ENCODE results near the gene CDC42BPG.

Gene CDC42BPG

DNA sequence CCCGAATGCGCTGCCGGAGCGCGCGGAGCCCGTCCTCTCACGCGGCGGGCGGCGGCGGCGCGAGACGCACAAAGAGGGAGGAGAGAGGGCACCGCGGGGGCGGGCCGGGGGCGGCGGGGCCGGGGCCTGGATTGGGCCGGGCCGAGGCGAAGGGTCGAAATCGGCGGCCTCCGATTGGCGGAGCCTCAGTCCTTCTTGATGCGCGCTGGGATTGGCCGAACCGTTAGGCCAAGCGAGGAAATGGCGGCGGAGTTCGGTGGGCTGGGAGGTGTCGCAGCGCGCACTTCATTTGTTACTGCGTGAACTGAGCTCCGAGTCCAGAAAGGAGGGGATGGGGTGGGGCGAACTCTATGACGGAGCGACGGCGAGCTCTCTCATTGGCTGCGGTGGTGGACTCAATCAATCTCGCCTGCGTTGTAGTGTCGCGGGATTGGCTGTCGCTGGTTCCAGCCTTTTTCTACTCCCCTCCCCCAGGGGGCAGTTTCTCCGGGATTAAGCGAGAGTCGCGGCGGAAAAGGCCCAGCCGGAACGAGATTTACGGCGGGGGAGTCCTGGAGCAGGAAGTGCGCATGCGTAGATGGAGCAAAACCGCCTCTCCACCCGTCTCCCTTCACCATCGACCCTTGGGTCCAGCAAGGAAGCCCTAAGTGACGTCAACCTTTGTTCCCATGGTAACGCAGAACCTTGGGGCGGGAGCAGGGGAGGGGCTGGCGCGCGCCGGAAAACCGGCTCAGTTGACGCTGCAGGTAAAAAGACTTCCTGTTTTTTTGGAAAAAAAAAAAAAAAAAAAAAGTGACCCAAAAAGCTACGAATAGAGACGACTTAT is 65.8 kb downstream of the CDC42BPG start, which contains the start of gene SF1:
Gene SF1 (minus strand): TSS at position 70 of the 826 bp plus-strand sequence. CDS start 150 bp downstream, outside the sequence.
- no peaks in the 10 kb centered on the region for H3K27me3 ChIP-seq (replicated peaks; ENCODE audit: insufficient read depth, low read length)
- peak within 1 kb of the TSS; percentile 94 for H3K27ac ChIP-seq (ENCODE audit: low read length)
- peaks cover 39% of the 10 kb centered on the region for H3K79me2 ChIP-seq (ENCODE audit: low read length)
- peak within 1 kb of the TSS; percentile 60 for H2AFZ ChIP-seq (ENCODE audit: low read length)
- H3K36me3 ChIP-seq (replicated peaks; ENCODE audit: insufficient read depth, low read length) = peaks cover 17% of the 10 kb centered on the region
- H3K4me3 ChIP-seq (ENCODE audit: low read length) = peak within 1 kb of the TSS; percentile 97
- H3F3A ChIP-seq (ENCODE audit: insufficient read depth, low read length) = peaks cover 27% of the 10 kb centered on the region
- H3K9ac ChIP-seq (ENCODE audit: low read length) = peak within 1 kb of the TSS; percentile 95
- peaks cover 35% of the 10 kb centered on the region for H4K20me1 ChIP-seq (ENCODE audit: insufficient read depth, low read length)
- peak; percentile 99 for DNase-seq
- H3K4me2 ChIP-seq (ENCODE audit: low read depth, low read length) = peak within 1 kb of the TSS; percentile 78
- peaks cover 27% of the 10 kb centered on the region for H3K4me1 ChIP-seq (ENCODE audit: low read length)
- TF ChIP-seq, protein P1, sequence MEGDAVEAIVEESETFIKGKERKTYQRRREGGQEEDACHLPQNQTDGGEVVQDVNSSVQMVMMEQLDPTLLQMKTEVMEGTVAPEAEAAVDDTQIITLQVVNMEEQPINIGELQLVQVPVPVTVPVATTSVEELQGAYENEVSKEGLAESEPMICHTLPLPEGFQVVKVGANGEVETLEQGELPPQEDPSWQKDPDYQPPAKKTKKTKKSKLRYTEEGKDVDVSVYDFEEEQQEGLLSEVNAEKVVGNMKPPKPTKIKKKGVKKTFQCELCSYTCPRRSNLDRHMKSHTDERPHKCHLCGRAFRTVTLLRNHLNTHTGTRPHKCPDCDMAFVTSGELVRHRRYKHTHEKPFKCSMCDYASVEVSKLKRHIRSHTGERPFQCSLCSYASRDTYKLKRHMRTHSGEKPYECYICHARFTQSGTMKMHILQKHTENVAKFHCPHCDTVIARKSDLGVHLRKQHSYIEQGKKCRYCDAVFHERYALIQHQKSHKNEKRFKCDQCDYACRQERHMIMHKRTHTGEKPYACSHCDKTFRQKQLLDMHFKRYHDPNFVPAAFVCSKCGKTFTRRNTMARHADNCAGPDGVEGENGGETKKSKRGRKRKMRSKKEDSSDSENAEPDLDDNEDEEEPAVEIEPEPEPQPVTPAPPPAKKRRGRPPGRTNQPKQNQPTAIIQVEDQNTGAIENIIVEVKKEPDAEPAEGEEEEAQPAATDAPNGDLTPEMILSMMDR (IDR thresholded peaks at IDR 0.05; ENCODE audit: low read length) = no peak
- TF ChIP-seq EZH2 (optimal IDR thresholded peaks at IDR 0.05; ENCODE audit: low read depth, low read length) (no peak), EZH2phosphoT487 (IDR thresholded peaks at IDR 0.05; ENCODE audit: low read length) (no peak)
- H3K9me2 ChIP-seq (replicated peaks; ENCODE audit: insufficient read depth, low read length) = no peaks in the 10 kb centered on the region
- H3K9me3 ChIP-seq (replicated peaks; ENCODE audit: insufficient read depth, low read length) = no peaks in the 10 kb centered on the region

DNA sequence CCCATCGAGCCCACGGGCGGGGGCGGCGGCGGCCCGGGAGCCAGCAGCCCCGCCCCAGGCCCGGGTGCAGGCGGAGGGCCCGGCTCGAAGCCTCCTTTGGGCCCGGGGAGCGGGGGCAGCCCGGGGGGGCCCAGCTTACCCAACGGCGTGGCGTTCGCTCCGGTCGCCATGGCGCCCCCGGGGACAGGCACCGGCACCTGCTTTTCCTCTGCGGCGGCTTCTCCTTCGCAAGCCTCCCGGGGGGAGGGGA is 66.3 kb downstream of the CDC42BPG start:
- peak; percentile 10 for DNase-seq
- peaks cover 44% of the 10 kb centered on the region for H3K79me2 ChIP-seq (ENCODE audit: low read length)
- peak overlapping the region; percentile 94 for H3K27ac ChIP-seq (ENCODE audit: low read length)

DNA sequence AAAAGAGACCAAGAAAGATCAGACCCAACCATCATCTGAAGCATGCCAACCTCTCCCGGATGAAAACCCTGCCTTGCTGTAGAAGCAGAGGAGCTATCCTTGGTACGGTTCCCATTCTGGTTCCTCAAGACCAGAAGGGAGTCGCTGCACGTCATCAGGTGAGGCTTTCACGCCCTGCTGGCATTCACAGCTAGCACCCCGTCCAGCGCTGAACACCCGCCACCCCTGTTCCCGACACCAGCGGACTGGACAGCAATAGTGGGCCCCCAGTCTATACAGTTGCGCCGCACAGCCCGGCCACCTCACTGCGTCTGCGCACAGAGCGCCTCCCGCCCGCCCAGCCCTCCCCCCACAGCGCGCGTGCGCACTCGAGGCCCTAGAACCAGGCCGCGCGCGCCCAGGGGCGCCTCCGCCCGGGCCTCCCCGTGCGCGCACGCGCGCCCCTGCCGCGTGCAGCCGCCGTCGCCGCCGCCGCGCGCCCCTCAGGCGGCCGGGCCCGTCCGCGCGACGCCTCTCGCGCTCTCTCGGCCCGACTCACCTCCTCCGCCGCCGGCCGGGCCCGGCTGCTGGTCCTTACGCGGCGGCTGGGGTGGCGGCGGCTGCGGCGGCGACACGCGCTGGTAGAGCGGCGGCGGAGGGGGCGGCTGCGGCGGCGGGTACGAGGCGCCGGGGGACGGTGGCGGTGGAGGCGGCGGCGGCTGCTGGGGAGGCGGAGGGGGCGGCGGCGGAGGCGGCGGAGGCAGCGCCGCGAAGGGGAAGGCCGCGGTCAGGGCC is 66.8 kb downstream of the CDC42BPG start:
- Histone ChIP-seq H3K4me3 (ENCODE audit: low read length) (peak overlapping the region; percentile 97), H3K4me1 (ENCODE audit: low read length) (peaks cover 37% of the 10 kb centered on the region), H3K36me3 (replicated peaks; ENCODE audit: insufficient read depth, low read length) (peaks cover 17% of the 10 kb centered on the region), H4K20me1 (ENCODE audit: insufficient read depth, low read length) (peaks cover 40% of the 10 kb centered on the region), H3F3A (ENCODE audit: insufficient read depth, low read length) (peaks cover 35% of the 10 kb centered on the region), H3K9me2 (replicated peaks; ENCODE audit: insufficient read depth, low read length) (no peaks in the 10 kb centered on the region), H3K9ac (ENCODE audit: low read length) (peak overlapping the region; percentile 68), H3K79me2 (ENCODE audit: low read length) (peaks cover 49% of the 10 kb centered on the region), H3K27ac (ENCODE audit: low read length) (no peak overlapping the region; the same call in 1 of the 2 replicates), H3K4me2 (ENCODE audit: low read depth, low read length) (peak overlapping the region; percentile 78), H3K9me3 (replicated peaks; ENCODE audit: insufficient read depth, low read length) (no peaks in the 10 kb centered on the region), H2AFZ (ENCODE audit: low read length) (no peak overlapping the region), H3K27me3 (replicated peaks; ENCODE audit: insufficient read depth, low read length) (no peaks in the 10 kb centered on the region)
- TF ChIP-seq, protein P1 (IDR thresholded peaks at IDR 0.05; ENCODE audit: low read length) = no peak
- no peak for TF ChIP-seq EZH2phosphoT487 (IDR thresholded peaks at IDR 0.05; ENCODE audit: low read length)
- no peak for TF ChIP-seq EZH2 (optimal IDR thresholded peaks at IDR 0.05; ENCODE audit: low read depth, low read length)
- peak; percentile 88 for DNase-seq

More for the DNA sequence above, 66.3 kb downstream of the CDC42BPG start:
- no peak overlapping the region for H2AFZ ChIP-seq (ENCODE audit: low read length)
- H3K4me3 ChIP-seq (ENCODE audit: low read length) = peak overlapping the region; percentile 75
- TF ChIP-seq EZH2phosphoT487 (IDR thresholded peaks at IDR 0.05; ENCODE audit: low read length) (no peak), EZH2 (optimal IDR thresholded peaks at IDR 0.05; ENCODE audit: low read depth, low read length) (no peak)
- TF ChIP-seq, protein P1 (IDR thresholded peaks at IDR 0.05; ENCODE audit: low read length) = no peak
- no peak overlapping the region for H3K4me2 ChIP-seq (ENCODE audit: low read depth, low read length)
- H3K9me2 ChIP-seq (replicated peaks; ENCODE audit: insufficient read depth, low read length) = no peaks in the 10 kb centered on the region
- H3K9me3 ChIP-seq (replicated peaks; ENCODE audit: insufficient read depth, low read length) = no peaks in the 10 kb centered on the region
- H3K36me3 ChIP-seq (replicated peaks; ENCODE audit: insufficient read depth, low read length) = peaks cover 17% of the 10 kb centered on the region
- H4K20me1 ChIP-seq (ENCODE audit: insufficient read depth, low read length) = peaks cover 40% of the 10 kb centered on the region
- peak overlapping the region; percentile 95 for H3K9ac ChIP-seq (ENCODE audit: low read length)
- no peaks in the 10 kb centered on the region for H3K27me3 ChIP-seq (replicated peaks; ENCODE audit: insufficient read depth, low read length)
- H3F3A ChIP-seq (ENCODE audit: insufficient read depth, low read length) = peaks cover 32% of the 10 kb centered on the region
- H3K4me1 ChIP-seq (ENCODE audit: low read length) = peaks cover 32% of the 10 kb centered on the region
